SU-DHL-6 (cell line): ENCODE data around the gene ANO7.

Source experiments
- EZH2phosphoT487 ChIP-seq: fragments of 200-600 bp; sonication (generic), shearing (Covaris generic); conservative IDR thresholded peaks from 2 replicates; pipeline ENCODE4 v1.6.1; 2018; ENCODE audit warnings: mild to moderate bottlenecking, antibody characterized with exemption, low read length, moderate library complexity, mixed read lengths
- TF ChIP-seq, protein P1 (sequence below): fragments of 200-600 bp; sonication (generic); IDR thresholded peaks from one replicate; pipeline ENCODE4 v1.5.1; 2017; ENCODE audit warnings: antibody characterized with exemption, mild to moderate bottlenecking, low read length, moderate library complexity; ENCODE audit not compliant: insufficient read depth, poor library complexity, severe bottlenecking

- no peak for TF ChIP-seq EZH2phosphoT487
- TF ChIP-seq, protein P1, sequence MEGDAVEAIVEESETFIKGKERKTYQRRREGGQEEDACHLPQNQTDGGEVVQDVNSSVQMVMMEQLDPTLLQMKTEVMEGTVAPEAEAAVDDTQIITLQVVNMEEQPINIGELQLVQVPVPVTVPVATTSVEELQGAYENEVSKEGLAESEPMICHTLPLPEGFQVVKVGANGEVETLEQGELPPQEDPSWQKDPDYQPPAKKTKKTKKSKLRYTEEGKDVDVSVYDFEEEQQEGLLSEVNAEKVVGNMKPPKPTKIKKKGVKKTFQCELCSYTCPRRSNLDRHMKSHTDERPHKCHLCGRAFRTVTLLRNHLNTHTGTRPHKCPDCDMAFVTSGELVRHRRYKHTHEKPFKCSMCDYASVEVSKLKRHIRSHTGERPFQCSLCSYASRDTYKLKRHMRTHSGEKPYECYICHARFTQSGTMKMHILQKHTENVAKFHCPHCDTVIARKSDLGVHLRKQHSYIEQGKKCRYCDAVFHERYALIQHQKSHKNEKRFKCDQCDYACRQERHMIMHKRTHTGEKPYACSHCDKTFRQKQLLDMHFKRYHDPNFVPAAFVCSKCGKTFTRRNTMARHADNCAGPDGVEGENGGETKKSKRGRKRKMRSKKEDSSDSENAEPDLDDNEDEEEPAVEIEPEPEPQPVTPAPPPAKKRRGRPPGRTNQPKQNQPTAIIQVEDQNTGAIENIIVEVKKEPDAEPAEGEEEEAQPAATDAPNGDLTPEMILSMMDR, result no peak
Observed at GRCh38 chr2:241225545-241225944, 37.1 kb downstream of the ANO7 start.
